Stimulated activated CD4-positive, alpha-beta T cell treated with anti-CD3 and anti-CD28 coated beads, Interleukin-15, amount 100 ng/mL, for 1 hour (primary cell): ENCODE measurements around the gene BSCL2.
A peak's percentile ranks its signal among the peaks of the same experiment; 100 is the strongest.
"Not testable (repeated sequence)": the region's sequence is repeated elsewhere in the genome, so short reads cannot be mapped to it uniquely, and the experiment has no call there.

ENCODE experiments used
- DNase-seq, 2 donors: peaks; one replicate each; pipeline ENCODE4 v3.0.0-alpha.2; 2020; ENCODE audit warnings: low read depth in 1 of 2, low spot score in 1 of 2

Gene BSCL2

DNA sequence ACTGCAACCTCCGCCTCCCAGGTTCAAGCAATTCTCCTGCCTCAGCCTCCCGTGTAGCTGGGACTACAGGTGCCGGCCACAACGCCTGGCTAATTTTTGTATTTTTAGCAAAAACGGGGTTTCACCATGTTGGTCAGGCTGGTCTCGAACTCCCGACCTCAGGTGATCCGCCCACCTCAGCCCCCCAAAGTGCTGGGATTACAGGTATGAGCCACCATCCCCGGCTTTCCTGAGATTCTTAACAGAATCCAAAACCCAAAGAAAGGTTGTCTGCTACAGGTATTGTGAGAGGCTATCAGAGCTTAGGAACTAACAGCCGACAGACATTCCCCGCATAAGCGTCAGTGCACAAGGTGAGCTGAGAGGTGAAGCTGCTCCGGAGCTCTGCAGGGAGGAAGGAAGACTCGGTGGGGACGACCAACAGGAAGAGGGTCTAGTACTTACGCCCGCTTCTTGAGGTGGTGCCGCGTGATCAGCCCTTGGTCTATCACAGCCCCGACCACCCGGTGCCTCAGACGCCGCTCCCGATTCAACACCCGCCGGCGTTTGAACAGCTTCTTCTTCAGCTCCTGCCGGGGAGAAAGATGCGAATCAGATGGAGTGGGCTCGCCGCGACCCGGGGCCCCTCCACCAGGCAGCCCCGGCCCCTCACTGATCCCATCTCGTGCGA lies 42.7 kb downstream of the BSCL2 start:
- peak in 1 of 2 donors; percentile 31 for DNase-seq

DNA sequence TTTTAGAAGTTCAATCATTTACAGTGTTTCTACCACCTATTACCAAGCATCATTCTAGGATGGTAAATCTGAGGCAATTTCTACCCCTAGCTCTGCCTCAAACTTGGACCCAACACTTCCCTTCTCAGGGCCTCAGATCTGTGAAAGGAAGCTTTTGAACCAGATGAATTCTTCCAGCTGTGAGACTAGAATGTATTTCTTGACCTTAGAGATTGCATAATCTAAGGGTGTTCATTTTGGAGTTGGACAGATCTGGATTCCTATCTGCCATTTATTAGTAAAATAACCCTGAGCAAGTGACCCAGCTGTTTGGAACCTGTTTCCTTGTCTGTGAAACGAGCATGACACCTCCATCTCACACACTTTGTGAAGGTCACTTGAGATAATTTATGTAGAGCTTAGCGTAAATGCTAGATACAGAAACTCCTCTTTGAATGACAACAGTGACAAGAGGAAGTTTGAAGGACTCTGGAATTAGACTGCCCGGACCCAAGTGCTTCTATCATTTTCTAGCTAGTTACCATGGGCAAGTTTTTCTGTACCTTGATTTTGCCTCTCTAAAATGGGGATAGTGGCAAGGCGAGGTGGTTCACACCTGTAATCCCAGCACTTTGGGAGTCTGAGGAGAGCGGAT lies 50.3 kb downstream of the BSCL2 start:
- no peak for DNase-seq

DNA sequence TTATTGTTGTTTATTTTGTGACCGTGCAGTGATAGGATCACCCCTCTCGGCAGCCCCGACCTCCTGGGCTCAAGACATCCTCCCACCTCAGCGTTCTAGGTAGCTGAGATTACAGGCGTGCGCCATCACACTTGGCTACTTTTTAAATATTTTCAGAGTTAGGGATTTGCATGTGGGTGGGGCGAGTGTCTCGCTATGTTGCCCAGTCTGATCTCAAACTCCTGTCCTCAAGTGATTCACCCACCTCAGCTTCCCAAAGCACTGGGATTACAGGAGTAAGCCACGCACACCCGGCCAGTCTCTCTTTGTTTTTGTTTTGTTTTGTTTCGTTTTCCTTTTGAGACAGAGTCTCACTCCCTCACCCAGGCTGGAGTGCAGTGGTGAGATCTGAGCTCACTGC lies 52.9 kb downstream of the BSCL2 start:
- DNase-seq = no peak

DNA sequence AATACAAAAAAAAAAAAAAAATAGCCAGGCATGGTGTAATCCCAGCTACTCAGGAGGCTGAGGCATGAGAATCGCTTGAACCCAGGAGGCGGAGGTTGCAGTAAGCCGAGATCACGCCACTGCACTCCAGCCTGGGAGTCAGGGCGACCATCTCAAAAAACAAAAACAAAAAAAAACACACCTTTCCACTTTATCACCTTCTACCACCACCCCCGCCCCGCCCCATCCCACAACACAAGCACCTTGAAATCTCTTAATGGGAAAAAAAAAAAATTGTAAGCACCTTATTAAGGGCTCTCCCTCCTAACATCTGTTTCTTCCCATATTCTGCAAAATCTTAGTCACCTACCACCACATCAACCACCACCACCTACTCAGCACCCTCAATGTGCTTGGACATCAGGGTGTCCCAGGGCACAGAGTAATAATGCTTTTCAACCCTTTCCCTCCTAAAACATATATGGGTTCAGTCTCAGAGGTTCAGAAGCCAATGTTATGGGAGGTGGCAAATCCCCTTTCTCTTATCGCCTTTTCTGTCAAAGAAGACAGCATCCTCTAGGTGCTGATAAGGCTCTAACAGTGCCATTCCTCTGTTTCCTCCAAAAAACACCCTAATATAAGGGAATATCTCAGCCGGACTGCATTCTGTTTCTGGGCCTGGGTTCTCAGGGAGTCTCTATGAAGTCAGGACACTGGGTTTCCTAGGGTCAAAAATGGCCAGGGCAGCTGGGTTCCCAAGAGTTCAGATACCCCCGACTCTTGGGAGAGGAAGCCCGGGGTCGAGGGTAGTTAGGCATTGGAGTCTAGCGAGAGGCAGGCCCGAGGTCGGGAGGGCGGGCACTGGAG lies 54.8 kb downstream of the BSCL2 start:
- no peak for DNase-seq

DNA sequence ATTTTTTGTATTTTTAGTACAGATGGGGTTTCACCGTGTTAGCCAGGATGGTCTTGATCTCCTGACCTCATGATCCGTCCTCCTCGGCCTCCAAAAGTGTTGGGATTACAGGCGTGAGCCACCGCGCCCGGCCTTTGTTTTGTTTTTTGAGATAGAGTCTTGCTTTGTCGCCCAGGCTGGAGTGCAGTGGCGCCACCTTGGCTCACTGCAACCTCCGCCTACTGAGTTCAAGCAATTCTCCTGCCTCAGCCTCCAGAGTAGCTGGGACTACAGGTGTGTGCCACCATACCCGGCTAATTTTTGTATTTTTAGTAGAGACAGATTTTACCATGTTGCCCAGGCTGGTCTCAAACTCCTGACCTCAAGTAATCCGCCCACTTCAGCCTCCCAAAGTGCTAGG lies 56.9 kb downstream of the BSCL2 start:
- not testable (repeated sequence) for DNase-seq

DNA sequence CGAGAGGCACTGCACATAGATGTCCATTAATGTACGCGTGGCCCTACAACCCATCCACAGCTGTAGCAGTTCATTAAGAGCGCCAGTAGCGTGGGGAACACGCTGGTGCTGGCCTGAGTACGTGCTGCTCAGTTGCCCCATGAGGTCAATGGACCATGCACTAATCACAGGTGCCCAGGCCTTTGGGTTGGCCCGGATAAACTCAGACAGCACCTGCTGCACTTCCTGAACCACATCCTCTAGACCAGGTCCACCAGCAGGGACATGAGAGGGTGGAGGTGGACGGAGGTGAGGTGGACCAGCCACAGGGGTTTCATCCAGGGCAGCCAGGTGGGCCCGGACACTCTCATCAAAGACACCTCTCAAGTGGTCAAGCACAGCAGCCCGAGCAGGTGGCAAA lies 57.7 kb downstream of the BSCL2 start:
- no peak for DNase-seq

DNA sequence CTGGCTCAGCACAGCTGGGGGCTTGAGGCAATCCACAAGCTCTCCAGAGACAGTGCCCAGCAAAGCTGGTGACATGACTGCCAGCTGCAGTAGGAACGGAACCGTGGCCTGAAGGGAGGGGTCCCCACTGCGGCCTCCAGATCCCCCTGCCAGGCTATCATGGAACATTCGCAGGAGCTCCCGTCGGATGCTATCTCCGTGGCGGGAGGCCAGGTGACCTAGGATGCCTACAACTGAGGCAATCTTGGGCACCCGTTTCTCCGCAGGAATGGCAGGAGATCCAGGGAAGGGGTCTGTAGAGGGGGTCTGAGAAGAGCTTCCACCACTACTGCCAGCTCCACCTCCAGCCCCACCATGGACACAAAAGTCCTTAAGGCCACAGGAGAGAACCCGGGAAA lies 58.3 kb downstream of the BSCL2 start:
- no peak for DNase-seq

DNA sequence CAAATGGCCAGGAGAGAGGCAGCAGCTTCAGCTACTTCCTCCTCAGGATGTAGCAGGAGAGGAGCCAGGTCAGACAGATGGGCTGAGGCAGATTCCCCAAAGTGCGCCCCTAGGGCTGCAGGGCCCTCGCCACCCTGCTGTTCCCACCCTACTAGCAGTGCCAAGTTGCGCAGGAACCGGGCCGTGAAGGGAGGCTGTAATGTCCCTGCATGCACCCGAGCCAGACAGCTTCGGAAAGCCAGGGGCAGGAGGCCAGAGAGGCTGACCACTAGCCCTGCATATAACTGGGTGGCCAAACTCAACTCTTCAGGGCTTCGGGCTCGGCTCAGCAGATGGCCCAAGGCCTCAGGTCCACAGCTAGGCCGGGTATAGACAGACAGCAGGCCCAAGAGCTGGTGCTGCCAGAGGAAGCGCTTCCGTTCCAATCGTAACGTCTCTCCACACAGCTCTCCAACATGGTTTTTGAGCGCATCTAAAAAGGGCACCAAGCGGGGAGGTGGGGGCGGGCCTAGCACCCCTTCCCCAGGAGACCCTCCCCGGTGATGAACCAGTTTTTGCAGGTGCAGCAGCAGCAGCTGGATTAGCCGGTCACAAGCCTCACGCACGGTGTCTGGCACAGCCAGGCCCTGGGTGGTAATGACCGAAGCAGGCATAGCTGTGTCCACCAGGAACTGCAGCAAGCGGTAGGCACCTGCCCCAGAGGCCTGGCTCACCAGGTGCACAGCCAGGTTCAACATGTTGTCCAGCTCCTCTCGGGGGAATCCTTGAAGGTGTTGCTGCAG lies 58.8 kb downstream of the BSCL2 start:
- DNase-seq = no peak

DNA sequence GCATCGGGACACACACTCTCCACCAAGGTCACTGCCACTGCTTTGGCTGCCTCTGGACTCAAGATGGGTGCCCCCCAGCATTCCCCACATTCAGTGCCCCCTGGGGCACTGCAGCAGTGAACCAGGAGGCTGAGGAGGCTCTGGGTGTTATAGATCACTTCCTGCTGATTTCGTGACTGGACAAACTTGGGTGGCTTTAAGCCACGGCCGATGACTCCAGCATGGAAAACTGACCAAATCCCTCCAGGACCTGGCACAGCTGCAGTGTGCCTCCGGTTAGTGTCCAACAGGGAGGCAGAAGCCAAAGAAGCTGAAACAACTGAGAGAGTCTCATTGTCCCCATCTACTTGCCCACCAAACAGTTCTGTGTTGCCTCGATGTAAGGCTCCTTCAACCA lies 59.6 kb downstream of the BSCL2 start:
- no peak for DNase-seq

DNA sequence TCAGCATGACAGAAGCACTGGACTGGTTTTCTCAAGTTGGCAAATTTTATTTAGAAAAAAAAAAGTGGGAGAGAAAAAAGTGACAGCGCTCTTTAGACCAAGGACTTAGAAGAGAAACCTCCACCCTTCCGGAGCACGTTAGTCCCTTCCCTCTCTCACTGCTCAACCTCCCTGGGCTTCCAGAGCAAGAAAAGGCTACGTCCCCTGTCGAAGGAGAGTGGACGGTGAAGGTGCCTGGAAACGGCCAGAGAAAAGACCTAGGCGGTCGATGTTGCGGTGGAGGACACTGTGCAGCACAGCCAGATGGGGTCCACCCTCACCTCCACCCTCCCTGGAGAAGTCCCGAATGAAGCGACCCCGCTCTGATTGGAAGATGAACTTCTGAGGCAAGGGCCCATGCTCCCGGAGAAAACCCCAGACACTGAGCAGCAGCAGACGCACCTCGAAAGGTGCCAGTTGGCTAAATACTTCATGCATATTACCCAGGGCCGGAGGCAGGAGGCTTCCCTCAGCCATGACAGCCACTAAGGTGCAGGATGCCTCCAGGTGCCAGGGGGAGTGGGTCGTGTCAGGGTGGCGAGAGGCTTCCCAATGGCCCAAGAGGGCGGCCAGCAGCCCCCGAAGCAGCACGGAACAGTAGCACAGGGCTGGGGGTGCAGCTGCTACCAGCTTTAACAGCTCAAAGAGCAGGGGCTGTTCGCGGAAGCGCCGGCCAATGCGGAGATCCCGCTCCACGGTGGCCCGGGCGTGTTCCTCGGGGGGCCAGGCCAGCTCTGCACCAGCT lies 60.2 kb downstream of the BSCL2 start:
- DNase-seq = no peak

DNA sequence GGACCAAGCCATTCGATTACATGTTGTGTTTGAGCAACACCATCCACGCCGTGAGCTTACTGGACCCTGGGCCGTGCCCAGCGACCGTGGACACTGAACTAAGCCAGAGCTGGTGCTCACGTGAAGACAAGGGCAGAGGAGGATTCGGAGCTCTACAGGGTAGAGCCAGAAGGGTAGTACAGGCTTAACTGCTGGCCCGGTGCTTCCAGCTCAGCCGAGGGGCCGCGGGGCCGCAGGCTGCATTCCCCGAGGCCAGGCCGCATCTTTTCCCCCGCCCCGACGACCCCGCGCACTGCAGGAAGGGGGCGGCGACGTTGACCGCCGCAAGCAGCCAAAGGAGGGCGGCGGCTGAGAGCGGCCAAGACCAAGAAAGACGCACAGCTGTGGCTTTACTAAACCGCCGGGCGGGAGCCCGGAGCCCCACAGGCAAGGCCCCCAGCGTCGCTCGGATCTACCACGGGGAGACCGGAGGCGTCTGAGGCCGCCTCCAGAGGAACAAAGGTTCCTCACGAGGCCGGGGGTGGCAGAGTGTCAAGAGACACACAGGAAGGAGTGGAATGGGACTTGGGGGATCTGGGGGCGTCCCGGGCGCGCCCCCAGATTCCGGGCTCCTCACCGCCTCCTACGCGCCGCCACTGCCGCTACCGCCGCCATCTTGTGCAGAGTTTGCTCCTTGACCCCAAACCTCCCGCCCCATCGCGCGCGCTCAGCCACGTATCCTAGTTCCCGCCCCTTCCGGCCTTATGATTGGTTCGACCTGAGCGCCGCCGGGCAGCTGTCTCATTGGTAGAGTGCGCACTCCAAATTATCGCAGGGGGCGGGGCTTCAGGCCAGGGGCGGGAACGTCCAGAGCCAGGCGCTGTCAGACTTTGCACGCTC lies 61.0 kb downstream of the BSCL2 start, which contains the start of gene GANAB:
GANAB (minus strand) TSS at position 668 of the 879 bp plus-strand sequence; CDS start at position 654, 14 bp downstream.
- DNase-seq = peak; percentile 96 to 98

DNA sequence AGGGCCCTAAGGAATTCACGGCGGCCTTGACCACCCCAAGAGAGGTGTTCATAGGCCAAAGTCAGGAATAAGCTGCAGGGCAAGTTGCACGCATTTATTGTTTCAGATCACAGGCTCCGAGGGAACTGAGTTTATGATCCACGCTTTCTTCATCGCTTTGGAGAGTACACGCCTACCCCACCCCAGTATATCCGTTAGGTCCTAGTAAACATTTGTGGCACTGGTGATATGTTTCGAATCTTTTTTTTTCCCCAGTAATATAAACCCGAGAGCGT lies 61.6 kb downstream of the BSCL2 start:
- no peak for DNase-seq

DNA sequence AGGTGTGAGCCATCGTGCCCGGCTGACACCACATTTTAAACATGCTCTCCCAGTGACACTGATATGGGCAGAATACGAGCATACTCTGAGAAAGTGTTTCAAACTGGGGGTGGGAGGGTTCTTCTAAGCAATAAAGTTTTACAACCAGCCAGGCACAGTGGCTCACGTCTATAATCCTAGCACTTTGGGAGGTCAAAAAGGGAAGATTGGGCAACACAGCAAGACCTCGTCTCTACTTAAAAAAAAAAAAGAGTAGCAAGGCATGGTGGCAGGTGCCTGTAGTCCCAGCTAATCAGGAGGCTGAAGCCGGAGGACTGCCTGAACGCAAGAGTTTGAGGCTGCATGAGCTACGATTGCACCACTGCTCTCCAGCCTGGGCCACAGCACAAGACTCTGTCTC lies 63.0 kb downstream of the BSCL2 start:
- DNase-seq = no peak
